ENCODE data around the gene FRMD4A.
"Not testable (repeated sequence)": the region's sequence is repeated elsewhere in the genome, so short reads cannot be mapped to it uniquely, and the experiment has no call there.

Gene FRMD4A

DNA sequence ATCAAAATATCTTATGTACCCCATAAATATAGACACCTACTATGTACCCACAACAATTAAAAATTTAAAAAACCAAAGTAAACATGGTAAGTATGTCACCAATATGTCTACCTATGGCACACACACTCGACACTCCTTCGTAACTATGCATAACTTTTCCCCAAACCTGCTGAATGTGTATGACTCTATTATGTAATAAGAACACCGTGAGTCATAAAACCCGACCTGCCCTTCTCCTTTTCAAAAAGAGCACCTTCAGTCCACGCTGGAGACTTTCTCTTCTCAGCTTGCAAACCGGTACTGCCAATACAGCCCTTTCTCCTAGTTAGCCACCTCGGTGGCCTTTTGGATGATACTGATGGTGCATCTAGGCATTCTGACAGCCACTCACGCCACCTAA, 557.7 kb downstream of the FRMD4A start:
- no peak for DNase-seq

DNA sequence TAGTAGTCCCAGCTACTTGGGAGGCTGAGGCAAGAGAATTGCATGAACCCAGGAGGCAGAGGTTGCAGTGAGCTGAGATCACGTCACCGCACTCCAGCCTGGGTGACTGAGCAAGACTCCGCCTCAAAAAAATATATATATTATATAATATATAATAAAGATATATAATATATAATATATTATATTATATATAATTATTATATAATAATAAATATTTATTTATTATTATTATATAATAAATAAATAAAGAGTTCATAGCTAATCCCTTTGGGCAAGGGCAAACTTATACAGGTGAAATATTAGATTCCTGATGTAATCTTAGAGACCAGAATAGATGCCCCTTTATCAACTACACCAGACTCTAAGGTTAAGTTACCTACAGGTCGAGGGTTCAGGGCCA, 558.7 kb downstream of the FRMD4A start:
- no peak for DNase-seq

DNA sequence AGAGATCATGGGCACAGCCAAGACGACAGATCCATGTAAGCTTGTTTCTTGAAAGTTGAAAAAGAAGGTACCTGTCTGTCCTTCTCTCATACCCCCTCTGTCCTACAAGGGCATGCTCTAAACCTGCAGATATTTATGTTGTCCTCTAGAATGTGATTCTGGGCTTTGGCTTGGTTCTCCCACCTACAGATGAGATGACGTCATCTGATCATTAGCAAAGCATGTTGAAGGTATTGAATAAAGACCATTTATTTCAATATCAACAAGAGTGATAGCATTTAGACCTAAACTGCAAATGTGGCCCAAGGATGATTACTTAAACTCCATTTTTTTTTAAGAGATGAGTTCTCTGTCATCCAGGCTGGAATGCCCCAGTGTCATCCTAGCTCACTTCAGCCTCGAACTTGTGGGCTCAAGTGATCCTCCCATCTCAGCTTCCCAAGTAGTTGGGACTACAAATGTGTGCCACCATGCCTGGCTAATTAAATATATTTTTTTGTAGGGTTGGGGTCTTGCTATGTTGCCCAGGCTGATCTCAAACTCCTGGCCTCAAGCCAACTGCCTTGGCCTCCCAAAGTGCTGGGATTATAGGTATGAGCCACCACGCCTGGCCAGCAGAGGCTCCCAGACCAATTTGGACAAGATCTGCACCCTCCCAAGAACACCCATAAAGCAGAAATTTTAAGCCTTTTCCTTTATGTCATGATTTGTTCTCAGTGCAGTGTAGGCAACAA, 559.8 kb downstream of the FRMD4A start:
- DNase-seq = no peak

- DNase-seq = no peak
These were observed 560.8 kb downstream of the FRMD4A start for GRCh38 chr10:13769946-13770345.

GRCh38 chr10:13767676-13768178, 563.0 kb downstream of the FRMD4A start:
- no peak for DNase-seq

GRCh38 chr10:13767148-13767547, 563.6 kb downstream of the FRMD4A start:
- not testable (repeated sequence) for DNase-seq

DNA sequence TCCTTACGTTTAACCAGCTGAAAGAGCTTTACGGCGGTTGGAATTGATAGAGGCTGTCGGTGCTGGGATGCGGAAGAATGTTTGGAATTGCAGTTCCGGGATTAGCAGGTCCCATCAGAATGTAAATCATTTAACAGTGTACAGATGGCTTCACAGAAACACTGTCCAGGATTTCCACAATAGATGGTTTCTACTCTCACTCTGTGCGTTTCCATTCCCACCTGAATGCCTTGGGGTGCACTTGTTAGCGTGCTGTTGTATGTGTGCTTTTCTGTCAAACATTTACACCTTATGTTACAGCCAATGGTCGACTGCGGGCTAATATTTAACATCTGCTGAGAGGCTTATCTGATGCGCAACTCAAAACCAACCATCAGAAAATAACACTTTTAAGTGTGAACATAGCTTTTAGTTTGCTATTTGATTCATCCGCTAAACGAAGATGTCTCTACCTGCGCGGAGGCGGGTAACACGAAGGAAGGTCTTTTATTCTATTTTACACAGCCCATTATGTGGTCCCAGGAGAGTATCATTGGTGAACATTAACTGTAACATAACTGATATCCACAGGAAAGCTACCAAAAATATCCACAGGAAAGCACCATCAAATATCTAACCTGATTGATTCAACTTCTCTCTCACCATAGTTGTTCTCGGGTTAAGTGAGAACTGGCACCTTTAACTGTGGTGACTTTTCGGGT, 564.9 kb downstream of the FRMD4A start:
- no peak for DNase-seq

GRCh38 chr10:13761490-13762091, 569.1 kb downstream of the FRMD4A start:
- DNase-seq = no peak

GRCh38 chr10:13759168-13759567, 571.6 kb downstream of the FRMD4A start:
- DNase-seq = no peak

DNA sequence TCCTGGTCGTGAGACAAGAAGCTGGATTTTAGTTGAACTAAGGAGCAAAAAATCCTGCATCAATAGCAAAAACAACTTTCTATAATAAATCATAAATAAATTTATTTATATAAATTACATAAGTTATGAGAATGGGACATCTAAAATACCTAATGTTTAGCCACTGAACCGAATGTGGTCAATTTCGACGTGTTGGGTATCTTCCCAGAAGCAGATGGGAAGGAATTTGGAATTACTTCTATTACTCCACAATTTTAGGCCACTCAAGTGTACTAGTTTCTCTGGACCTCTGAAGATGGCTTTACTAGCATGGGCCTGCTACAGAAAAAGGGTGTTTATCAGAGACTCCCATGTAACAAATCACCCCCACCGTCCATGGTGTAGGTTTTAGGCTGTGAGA, 572.0 kb downstream of the FRMD4A start:
- DNase-seq = no peak

- no peak for DNase-seq
These were observed 572.4 kb downstream of the FRMD4A start for GRCh38 chr10:13758312-13758711.

- DNase-seq = no peak
These were observed 576.4 kb downstream of the FRMD4A start for GRCh38 chr10:13754277-13754676.

- DNase-seq = no peak
These were observed 579.4 kb downstream of the FRMD4A start for GRCh38 chr10:13751191-13751764.

GRCh38 chr10:13750299-13751190, 580.2 kb downstream of the FRMD4A start:
- no peak for DNase-seq

- no peak for DNase-seq
These were observed 585.5 kb downstream of the FRMD4A start for GRCh38 chr10:13745271-13745670.

DNA sequence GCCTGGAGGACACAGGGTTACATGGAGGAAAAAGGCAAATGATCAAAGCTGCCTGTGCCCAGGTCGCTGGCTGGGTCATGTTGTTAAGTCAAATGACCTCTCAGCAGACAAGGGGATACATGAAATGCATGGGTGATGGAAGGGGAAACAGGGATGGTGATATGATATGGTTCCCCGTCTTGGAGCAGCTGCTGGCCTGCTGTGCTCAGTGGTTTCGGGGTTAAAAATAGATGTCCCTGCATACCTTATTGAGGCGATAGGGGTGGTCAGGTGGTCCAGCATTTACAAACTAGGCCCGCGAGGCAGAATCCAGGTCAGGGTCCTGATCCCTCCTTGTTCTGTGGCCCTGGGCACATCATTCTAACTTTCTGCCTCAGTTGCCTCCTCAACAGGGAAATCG, 586.8 kb downstream of the FRMD4A start:
- no peak for DNase-seq

DNA sequence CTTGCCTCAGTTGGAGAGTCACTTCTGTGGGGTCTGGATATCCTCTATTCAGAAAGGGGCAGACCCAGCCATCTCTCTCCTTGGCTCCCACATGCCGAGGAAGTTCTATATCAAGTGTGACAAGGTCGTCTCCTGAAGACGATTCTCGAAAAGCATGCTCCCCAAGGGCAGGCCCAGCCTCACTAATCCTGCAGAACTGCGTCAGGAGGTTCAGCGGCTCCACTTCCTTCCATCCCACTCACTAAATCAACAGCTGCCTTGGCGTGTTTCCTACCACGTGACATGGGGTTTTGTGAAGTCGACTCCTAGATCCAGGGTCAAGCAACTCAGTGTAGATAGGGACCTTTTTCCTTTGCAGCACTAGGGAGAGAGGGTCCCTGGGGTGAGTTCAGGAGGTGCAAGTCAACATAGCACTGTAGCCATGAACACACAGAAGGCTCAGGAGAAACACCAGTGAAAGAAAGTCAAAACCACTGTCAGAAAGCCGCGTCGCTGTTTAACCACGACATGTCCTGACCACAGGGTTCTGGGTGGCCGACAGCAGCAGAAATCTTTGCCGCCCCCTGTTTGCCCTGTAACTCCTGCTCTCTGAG, 587.5 kb downstream of the FRMD4A start:
- DNase-seq = no peak

DNA sequence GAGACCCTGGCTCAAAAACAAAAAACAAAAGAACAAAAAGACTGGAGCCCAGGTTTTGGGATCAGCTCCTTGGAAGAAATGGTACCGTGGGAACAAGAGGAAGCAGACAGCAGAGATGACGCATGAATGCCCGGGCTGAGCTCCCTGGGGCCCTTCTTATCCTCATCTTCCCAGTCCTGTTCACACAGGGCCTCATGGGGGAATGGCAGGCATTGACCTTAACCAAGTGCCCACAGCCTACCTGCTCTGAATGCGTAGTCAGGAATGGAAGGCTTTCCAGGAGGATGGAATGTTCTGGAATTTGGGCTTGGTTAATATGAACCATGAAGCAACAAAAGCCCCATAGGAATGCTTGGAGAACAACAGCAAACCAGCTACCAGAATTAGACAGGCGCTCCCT, 589.3 kb downstream of the FRMD4A start:
- no peak for DNase-seq

GRCh38 chr10:13740461-13740860, 590.3 kb downstream of the FRMD4A start:
- no peak for DNase-seq

- no peak for DNase-seq
These were observed 591.5 kb downstream of the FRMD4A start for GRCh38 chr10:13739183-13739582.

DNA sequence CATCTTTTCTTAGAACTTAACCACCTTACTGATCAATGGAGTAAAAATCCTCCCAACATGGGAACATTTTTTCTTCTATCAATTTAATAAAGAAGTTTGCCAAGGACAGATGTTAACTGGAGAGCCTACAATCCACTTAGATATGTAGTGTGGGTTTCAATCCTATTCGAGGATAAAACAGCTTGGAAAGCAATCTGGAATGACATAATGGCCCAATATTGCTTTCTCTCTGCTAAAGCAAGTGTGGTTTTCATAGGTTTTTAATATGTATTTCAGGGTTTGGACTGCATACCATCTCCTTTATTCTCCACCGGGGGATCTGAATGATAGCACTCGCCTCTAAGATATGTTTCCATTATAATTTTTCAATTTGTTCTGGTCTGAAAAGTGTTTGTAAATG, 594.2 kb downstream of the FRMD4A start:
- no peak for DNase-seq

- no peak for DNase-seq
These were observed 596.6 kb downstream of the FRMD4A start for GRCh38 chr10:13734151-13734550.

All from central memory CD4-positive, alpha-beta T cell (primary cell).